Measurements from ENCODE around the gene FUT9. TPM values are rescaled to one million over a fixed set of nuclear protein-coding genes. Genes with fewer than 3 reads are reported as not detected.

FUT9 gene
- 2.2 TPM for polyA plus RNA-seq (2013, experiment 1 of 2)
- 1.9 TPM for polyA plus RNA-seq (2013, experiment 2 of 2)

GRCh38 chr6:96015518-96016333, at the start of gene FUT9:
TSS of gene FUT9 (plus strand) at chr6:96015974. CDS start at chr6:96203156, 187,182 bp downstream.
- Histone ChIP-seq H3K9me3 (ENCODE audit: insufficient read depth, low read depth, low read length) (no peaks in the 10 kb centered on the region), H3K27ac (ENCODE audit: low read depth, low read length) (peak within 1 kb of the TSS; percentile 63)

GRCh38 chr6:95967594-95967993, 48.2 kb upstream of the FUT9 start:
- no peak overlapping the region for H3K4me3 ChIP-seq (ENCODE audit: low read length)
- peaks cover 18% of the 10 kb centered on the region; the same call in 1 of the 2 replicates for H3K9me3 ChIP-seq (ENCODE audit: insufficient read depth, low read depth, low read length)
- H3K4me1 ChIP-seq (ENCODE audit: insufficient read depth, low read length) = no peaks in the 10 kb centered on the region
- H3K9ac ChIP-seq (ENCODE audit: low read depth, low read length) = no peak overlapping the region
- no peaks in the 10 kb centered on the region for H3K36me3 ChIP-seq (ENCODE audit: insufficient read depth, low read length)
- H3K27ac ChIP-seq (ENCODE audit: low read depth, low read length) = no peak overlapping the region
- H3K27me3 ChIP-seq (ENCODE audit: insufficient read depth, low read length) = no peaks in the 10 kb centered on the region

More at GRCh38 chr6:96015518-96016333, at the start of gene FUT9:
- under 1% methylated on average over 59 of the region's 62 CpGs for WGBS
- H3K9ac ChIP-seq (ENCODE audit: low read depth, low read length) = peak within 1 kb of the TSS; percentile 89
- no peaks in the 10 kb centered on the region for H3K36me3 ChIP-seq (ENCODE audit: insufficient read depth, low read length)
- peak within 1 kb of the TSS; percentile 94 for H3K4me3 ChIP-seq (ENCODE audit: low read length)
- peaks cover 26% of the 10 kb centered on the region for H3K4me1 ChIP-seq (ENCODE audit: insufficient read depth, low read length)
- peaks cover 32% of the 10 kb centered on the region for H3K27me3 ChIP-seq (ENCODE audit: insufficient read depth, low read length)

- H3K4me3 ChIP-seq (ENCODE audit: low read length) = no peak overlapping the region
- no peak overlapping the region for H3K9ac ChIP-seq (ENCODE audit: low read depth, low read length)
- H3K27me3 ChIP-seq (ENCODE audit: insufficient read depth, low read length) = no peaks in the 10 kb centered on the region
- H3K4me1 ChIP-seq (ENCODE audit: insufficient read depth, low read length) = no peaks in the 10 kb centered on the region
- 93% methylated on average over 2 of the region's 3 CpGs for WGBS
- H3K27ac ChIP-seq (ENCODE audit: low read depth, low read length) = no peak overlapping the region
- H3K36me3 ChIP-seq (ENCODE audit: insufficient read depth, low read length) = no peaks in the 10 kb centered on the region
- no peaks in the 10 kb centered on the region for H3K9me3 ChIP-seq (ENCODE audit: insufficient read depth, low read depth, low read length)
Observed at GRCh38 chr6:95973976-95974375, 41.8 kb upstream of the FUT9 start.

GRCh38 chr6:95978230-95978629, 37.5 kb upstream of the FUT9 start:
- WGBS = 93% methylated on average over 2 of the region's 2 CpGs
- Histone ChIP-seq H3K9ac (ENCODE audit: low read depth, low read length) (no peak overlapping the region), H3K4me3 (ENCODE audit: low read length) (no peak overlapping the region), H3K36me3 (ENCODE audit: insufficient read depth, low read length) (no peaks in the 10 kb centered on the region), H3K27ac (ENCODE audit: low read depth, low read length) (no peak overlapping the region), H3K4me1 (ENCODE audit: insufficient read depth, low read length) (no peaks in the 10 kb centered on the region), H3K9me3 (ENCODE audit: insufficient read depth, low read depth, low read length) (no peaks in the 10 kb centered on the region), H3K27me3 (ENCODE audit: insufficient read depth, low read length) (no peaks in the 10 kb centered on the region)

GRCh38 chr6:95991906-95992305, 23.9 kb upstream of the FUT9 start:
- Histone ChIP-seq H3K9ac (ENCODE audit: low read depth, low read length) (no peak overlapping the region), H3K27ac (ENCODE audit: low read depth, low read length) (no peak overlapping the region), H3K4me3 (ENCODE audit: low read length) (no peak overlapping the region), H3K4me1 (ENCODE audit: insufficient read depth, low read length) (no peaks in the 10 kb centered on the region), H3K9me3 (ENCODE audit: insufficient read depth, low read depth, low read length) (peaks cover 16% of the 10 kb centered on the region; the same call in 1 of the 2 replicates), H3K36me3 (ENCODE audit: insufficient read depth, low read length) (no peaks in the 10 kb centered on the region), H3K27me3 (ENCODE audit: insufficient read depth, low read length) (no peaks in the 10 kb centered on the region)
- WGBS = 94% methylated on average over 5 of the region's 5 CpGs

GRCh38 chr6:95994151-95994550, 21.6 kb upstream of the FUT9 start:
- WGBS = 91% methylated on average over 3 of the region's 4 CpGs

GRCh38 chr6:95998133-95998532, 17.6 kb upstream of the FUT9 start:
- Histone ChIP-seq H3K27ac (ENCODE audit: low read depth, low read length) (no peak overlapping the region), H3K36me3 (ENCODE audit: insufficient read depth, low read length) (no peaks in the 10 kb centered on the region), H3K27me3 (ENCODE audit: insufficient read depth, low read length) (no peaks in the 10 kb centered on the region), H3K4me1 (ENCODE audit: insufficient read depth, low read length) (no peaks in the 10 kb centered on the region), H3K9ac (ENCODE audit: low read depth, low read length) (no peak overlapping the region), H3K4me3 (ENCODE audit: low read length) (no peak overlapping the region), H3K9me3 (ENCODE audit: insufficient read depth, low read depth, low read length) (peaks cover 5% of the 10 kb centered on the region; the same call in 1 of the 2 replicates)
- WGBS = 45% methylated on average over 3 of the region's 3 CpGs

More at GRCh38 chr6:95994151-95994550, 21.6 kb upstream of the FUT9 start:
- H3K36me3 ChIP-seq (ENCODE audit: insufficient read depth, low read length) = no peaks in the 10 kb centered on the region
- no peak overlapping the region for H3K9ac ChIP-seq (ENCODE audit: low read depth, low read length)
- peaks cover 12% of the 10 kb centered on the region; the same call in 1 of the 2 replicates for H3K9me3 ChIP-seq (ENCODE audit: insufficient read depth, low read depth, low read length)
- no peak overlapping the region for H3K4me3 ChIP-seq (ENCODE audit: low read length)
- H3K27me3 ChIP-seq (ENCODE audit: insufficient read depth, low read length) = no peaks in the 10 kb centered on the region
- H3K27ac ChIP-seq (ENCODE audit: low read depth, low read length) = no peak overlapping the region
- no peaks in the 10 kb centered on the region for H3K4me1 ChIP-seq (ENCODE audit: insufficient read depth, low read length)

GRCh38 chr6:96001891-96002575, 13.7 kb upstream of the FUT9 start:
- Histone ChIP-seq H3K4me3 (ENCODE audit: low read length) (no peak overlapping the region), H3K4me1 (ENCODE audit: insufficient read depth, low read length) (no peaks in the 10 kb centered on the region), H3K9me3 (ENCODE audit: insufficient read depth, low read depth, low read length) (peaks cover 5% of the 10 kb centered on the region; the same call in 1 of the 2 replicates), H3K27ac (ENCODE audit: low read depth, low read length) (no peak overlapping the region), H3K9ac (ENCODE audit: low read depth, low read length) (no peak overlapping the region), H3K27me3 (ENCODE audit: insufficient read depth, low read length) (no peaks in the 10 kb centered on the region), H3K36me3 (ENCODE audit: insufficient read depth, low read length) (no peaks in the 10 kb centered on the region)
- WGBS = 94% methylated on average over 8 of the region's 8 CpGs

- no peaks in the 10 kb centered on the region for H3K4me1 ChIP-seq (ENCODE audit: insufficient read depth, low read length)
- H3K36me3 ChIP-seq (ENCODE audit: insufficient read depth, low read length) = no peaks in the 10 kb centered on the region
- no peak overlapping the region for H3K9ac ChIP-seq (ENCODE audit: low read depth, low read length)
- H3K9me3 ChIP-seq (ENCODE audit: insufficient read depth, low read depth, low read length) = peaks cover 5% of the 10 kb centered on the region; the same call in 1 of the 2 replicates
- WGBS = 65% methylated on average over 3 of the region's 3 CpGs
- H3K27ac ChIP-seq (ENCODE audit: low read depth, low read length) = no peak overlapping the region
- H3K27me3 ChIP-seq (ENCODE audit: insufficient read depth, low read length) = no peaks in the 10 kb centered on the region
- no peak overlapping the region for H3K4me3 ChIP-seq (ENCODE audit: low read length)
Observed at GRCh38 chr6:96002576-96002910, 13.2 kb upstream of the FUT9 start.

- peaks cover 5% of the 10 kb centered on the region; the same call in 1 of the 2 replicates for H3K9me3 ChIP-seq (ENCODE audit: insufficient read depth, low read depth, low read length)
- H3K4me1 ChIP-seq (ENCODE audit: insufficient read depth, low read length) = no peaks in the 10 kb centered on the region
- H3K27ac ChIP-seq (ENCODE audit: low read depth, low read length) = no peak overlapping the region
- no peaks in the 10 kb centered on the region for H3K36me3 ChIP-seq (ENCODE audit: insufficient read depth, low read length)
- H3K27me3 ChIP-seq (ENCODE audit: insufficient read depth, low read length) = no peaks in the 10 kb centered on the region
- 95% methylated on average over 5 of the region's 5 CpGs for WGBS
- H3K9ac ChIP-seq (ENCODE audit: low read depth, low read length) = no peak overlapping the region
- no peak overlapping the region for H3K4me3 ChIP-seq (ENCODE audit: low read length)
Observed at GRCh38 chr6:96002912-96003311, 12.9 kb upstream of the FUT9 start.

- Histone ChIP-seq H3K4me1 (ENCODE audit: insufficient read depth, low read length) (no peaks in the 10 kb centered on the region), H3K9ac (ENCODE audit: low read depth, low read length) (no peak overlapping the region), H3K36me3 (ENCODE audit: insufficient read depth, low read length) (no peaks in the 10 kb centered on the region), H3K4me3 (ENCODE audit: low read length) (no peak overlapping the region), H3K27ac (ENCODE audit: low read depth, low read length) (no peak overlapping the region), H3K27me3 (ENCODE audit: insufficient read depth, low read length) (no peaks in the 10 kb centered on the region), H3K9me3 (ENCODE audit: insufficient read depth, low read depth, low read length) (no peaks in the 10 kb centered on the region)
- WGBS = 79% methylated on average over 2 of the region's 2 CpGs
Observed at GRCh38 chr6:96007663-96008062, 8.1 kb upstream of the FUT9 start.

All from HUES64 (cell line).